ENCODE measurements around the gene OR2T6.

DNA sequence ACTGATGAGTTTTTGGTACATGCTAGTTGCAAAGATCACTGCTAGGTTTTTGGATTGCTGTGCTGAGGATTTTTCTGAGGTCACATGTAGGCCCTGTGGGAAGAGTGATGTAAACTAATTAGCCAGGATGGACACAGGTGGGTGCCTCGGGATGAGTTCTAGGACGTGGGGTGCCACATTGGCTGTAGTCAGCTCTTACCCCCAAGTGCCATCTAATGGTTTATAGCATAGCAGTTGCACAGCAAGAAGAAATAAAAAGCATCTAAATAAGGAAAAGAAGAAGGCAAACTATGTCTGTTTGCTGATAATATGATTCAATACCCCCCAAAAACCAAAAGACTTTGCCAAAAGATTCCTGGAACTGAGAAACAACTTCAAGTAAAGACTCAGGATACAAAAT lies 17.5 kb downstream of the OR2T6 start:
- TF ChIP-seq EZH2phosphoT487 (IDR thresholded peaks at IDR 0.05; ENCODE audit: borderline replicate concordance, low read length): no peak
- TF ChIP-seq EZH2 (IDR thresholded peaks at IDR 0.05; ENCODE audit: low read length, unreplicated experiment): no peak

Data from PC-3 (cell line).